Measurements from ENCODE around the gene MME.

MME gene

DNA sequence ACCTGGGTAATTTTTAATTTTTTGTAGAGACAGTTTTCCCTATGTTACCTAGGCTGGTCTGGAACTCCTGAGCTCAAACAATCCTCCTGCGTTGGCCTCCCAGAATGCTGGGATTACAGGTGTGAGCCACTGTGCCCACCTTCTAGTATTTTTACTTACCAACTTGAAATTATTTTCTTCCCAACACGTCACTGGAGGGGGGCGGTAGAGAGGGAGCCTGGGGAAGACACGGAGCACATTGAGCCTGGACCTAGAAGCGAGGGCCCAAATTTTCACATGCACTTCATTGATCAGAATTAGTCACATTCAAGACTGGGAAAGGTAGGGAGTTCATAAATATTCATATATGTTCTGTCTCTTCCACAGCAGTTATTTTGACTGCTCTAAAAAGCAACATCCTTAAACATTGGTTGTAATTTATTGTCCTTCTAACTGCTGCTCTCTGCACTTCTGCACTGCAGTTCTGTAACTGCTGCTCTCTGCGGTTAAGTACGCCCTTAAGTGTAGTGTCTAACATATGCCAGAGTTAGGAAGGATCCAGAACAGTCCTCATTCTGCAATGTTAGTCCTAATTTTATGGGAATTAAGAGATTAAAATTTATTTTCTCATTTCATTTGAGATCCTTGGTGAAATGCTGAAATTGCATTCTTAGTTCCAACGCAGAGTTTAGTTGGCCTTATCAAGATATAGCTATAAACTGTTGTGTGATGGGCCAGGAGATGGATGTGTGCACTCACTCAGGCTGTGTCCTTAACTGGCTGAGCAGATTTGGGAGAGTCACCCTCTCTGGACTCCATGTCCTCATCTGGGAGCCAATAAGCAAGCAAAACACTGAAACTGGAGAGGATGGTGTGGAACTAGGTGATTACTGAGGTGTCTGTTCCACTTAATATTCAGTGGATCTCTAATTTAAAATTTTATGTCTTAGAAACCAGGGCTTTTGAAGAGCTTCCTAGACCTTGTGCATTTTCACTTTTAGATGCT is 115.1 kb downstream of the MME start:
- TF ChIP-seq CTCF (IDR thresholded peaks at IDR 0.05): no peak

GRCh38 chr3:155196131-155197021 is 116.3 kb downstream of the MME start:
- no peak for TF ChIP-seq CTCF (IDR thresholded peaks at IDR 0.05)

GRCh38 chr3:155197786-155198185 is 117.7 kb downstream of the MME start:
- TF ChIP-seq CTCF (IDR thresholded peaks at IDR 0.05): no peak

GRCh38 chr3:155202626-155203025 is 122.5 kb downstream of the MME start:
- no peak for TF ChIP-seq CTCF (IDR thresholded peaks at IDR 0.05)

DNA sequence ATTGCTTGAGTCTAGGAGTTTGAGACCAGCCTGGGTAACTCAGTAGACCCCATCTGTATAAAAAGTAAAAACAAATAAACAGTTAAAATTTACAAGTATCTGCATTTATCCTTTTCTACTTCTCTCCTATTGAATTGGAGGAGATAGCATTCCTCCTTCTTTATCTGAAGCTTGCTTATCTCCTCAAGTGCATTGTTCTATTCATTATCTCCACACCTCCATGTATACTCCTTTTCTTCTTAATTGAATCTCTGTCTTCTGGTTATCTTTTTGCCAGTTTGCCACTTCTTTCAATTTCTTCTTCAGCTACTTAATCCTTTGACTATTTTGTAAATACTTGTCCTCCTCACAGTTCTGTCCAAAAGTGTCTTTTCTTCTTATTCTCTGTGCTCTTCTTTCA is 124.7 kb downstream of the MME start:
- TF ChIP-seq CTCF (IDR thresholded peaks at IDR 0.05): no peak

DNA sequence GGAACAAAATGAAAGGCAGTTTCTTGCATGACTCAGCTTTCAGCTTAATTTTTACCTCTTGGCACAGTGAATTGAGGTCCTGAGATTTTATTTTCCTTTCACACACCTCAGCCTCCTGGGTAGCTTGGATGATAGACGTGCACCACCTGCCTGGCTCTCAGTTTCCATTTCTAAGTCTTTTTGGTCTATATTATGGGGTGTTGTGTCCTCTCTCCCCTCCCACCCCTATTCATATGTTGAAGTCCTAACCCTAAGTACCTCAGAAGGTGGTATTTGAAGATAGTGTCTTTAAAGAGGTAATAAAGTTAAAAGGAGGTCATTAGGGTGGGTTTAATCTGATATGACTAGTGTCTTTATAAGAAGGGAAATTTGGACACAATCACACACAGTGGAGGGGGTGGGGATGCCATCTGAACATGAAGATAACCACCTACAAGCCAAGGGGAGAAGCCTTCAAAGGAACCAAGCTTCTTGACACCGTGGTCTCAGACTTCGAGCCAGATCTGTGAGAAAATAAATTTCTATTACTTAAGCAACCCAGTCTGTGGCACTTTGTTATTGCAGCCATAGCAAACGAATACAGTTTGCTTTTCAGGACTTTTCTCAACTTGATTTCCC is 128.2 kb downstream of the MME start:
- no peak for TF ChIP-seq CTCF (IDR thresholded peaks at IDR 0.05)

DNA sequence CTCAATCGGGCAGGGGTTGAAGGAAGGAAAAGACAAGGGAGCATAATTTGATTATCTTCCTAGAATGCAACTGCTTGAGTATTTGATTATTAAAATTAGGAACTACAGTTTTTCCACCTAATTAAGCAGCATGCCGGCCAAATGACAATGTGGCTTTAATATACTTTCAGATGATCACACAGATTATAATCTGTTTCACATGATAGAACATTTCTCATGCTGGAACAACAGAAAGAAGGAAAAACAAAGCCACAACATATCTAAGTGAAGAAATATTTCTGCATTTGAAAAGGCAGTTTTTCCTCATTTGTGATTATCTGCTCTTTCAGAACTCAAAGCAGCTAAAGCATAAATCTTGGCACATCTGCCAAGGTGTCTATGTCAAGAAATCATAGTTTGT is 130.6 kb downstream of the MME start:
- TF ChIP-seq CTCF (IDR thresholded peaks at IDR 0.05): no peak

Measured in LNCAP (cell line).